ENCODE data around the gene TTLL11. TPM values are rescaled to one million over a fixed set of nuclear protein-coding genes. Genes with fewer than 3 reads are reported as not detected.

Gene TTLL11
- total and polyA plus RNA-seq, 2 of the 8 experiments (the other 6 are each of a cell fraction or from before 2014, with no cell fraction given), result 0.56 to 0.80 TPM

GRCh38 chr9:121783521-121784507 is 309.3 kb downstream of the TTLL11 start (continued):
- no peak for TF ChIP-seq ZNF274 (IDR thresholded peaks at IDR 0.05; ENCODE audit: borderline replicate concordance, extremely low read depth, low read length)
- TF ChIP-seq TBP (IDR thresholded peaks at IDR 0.05; ENCODE audit: low read depth, low read length), result no peak
- no peak for TF ChIP-seq KDM4A (IDR thresholded peaks at IDR 0.05; ENCODE audit: low read depth, low read length, severe bottlenecking)
- no peak for TF ChIP-seq TAF7 (optimal IDR thresholded peaks at IDR 0.05; ENCODE audit: borderline replicate concordance, low read depth, low read length)
- no peak for TF ChIP-seq RBBP5 (IDR thresholded peaks at IDR 0.05; ENCODE audit: borderline replicate concordance, low read depth, low read length)
- TF ChIP-seq RAD21 (IDR thresholded peaks at IDR 0.05 in 1 of 2, conservative IDR thresholded peaks at IDR 0.05 in 1 of 2; ENCODE audit: low read depth in 2 of 2, low read length in 2 of 2), result no peak
- no peak for TF ChIP-seq SRF (IDR thresholded peaks at IDR 0.05; ENCODE audit: low read depth, low read length)
- no peak for TF ChIP-seq SIRT6 (IDR thresholded peaks at IDR 0.05; ENCODE audit: low read length)

All from H1 (cell line).